GM18507 (cell line): ENCODE results near the gene GPR33.

Experiments
- DNase-seq: peaks from one replicate; pipeline ENCODE4 v3.0.0; 2011; ENCODE audit warnings: low read depth; ENCODE audit not compliant: insufficient read length; ENCODE audit errors: extremely low spot score
- FAIRE-seq: peaks from 2 replicates; lab custom pipeline; 2011; peaks lifted over from hg19 to GRCh38; lab: Jason Lieb, UNC

Gene GPR33

GRCh38 chr14:31487886-31488285, at the start of gene GPR33:
GPR33 (minus strand) TSS chr14:31488039; CDS start chr14:31483965, 4,074 bp downstream.
- FAIRE-seq: no peak
- DNase-seq: no peak

- DNase-seq (no peak), FAIRE-seq (no peak)
Observed at GRCh38 chr14:31536201-31536960, 48.5 kb upstream of the GPR33 start.

- FAIRE-seq: no peak
- no peak for DNase-seq
Observed at GRCh38 chr14:31530136-31530535, 42.3 kb upstream of the GPR33 start.

GRCh38 chr14:31529053-31529452, 41.2 kb upstream of the GPR33 start:
- no peak for DNase-seq
- FAIRE-seq: no peak

GRCh38 chr14:31527546-31527945, 39.7 kb upstream of the GPR33 start:
- FAIRE-seq: no peak

GRCh38 chr14:31527087-31527486, 39.2 kb upstream of the GPR33 start:
- no peak for FAIRE-seq

More at GRCh38 chr14:31527546-31527945, 39.7 kb upstream of the GPR33 start:
- no peak for DNase-seq

GRCh38 chr14:31510855-31511254, 23.0 kb upstream of the GPR33 start:
- DNase-seq: no peak
- no peak for FAIRE-seq

More at GRCh38 chr14:31527087-31527486, 39.2 kb upstream of the GPR33 start:
- no peak for DNase-seq

GRCh38 chr14:31510222-31510621, 22.4 kb upstream of the GPR33 start:
- DNase-seq (no peak), FAIRE-seq (peak; percentile 50)

- FAIRE-seq (no peak), DNase-seq (no peak)
Observed at GRCh38 chr14:31508135-31508534, 20.3 kb upstream of the GPR33 start.

GRCh38 chr14:31505411-31505810, 17.6 kb upstream of the GPR33 start:
- FAIRE-seq (no peak), DNase-seq (no peak)

GRCh38 chr14:31501870-31502269, 14.0 kb upstream of the GPR33 start:
- no peak for FAIRE-seq
- DNase-seq: no peak

GRCh38 chr14:31492759-31493498, 5.1 kb upstream of the GPR33 start:
- FAIRE-seq (no peak), DNase-seq (no peak)

GRCh38 chr14:31489691-31490090, 1.9 kb upstream of the GPR33 start:
- peak; percentile 68 for FAIRE-seq
- DNase-seq: no peak

GRCh38 chr14:31486764-31487163, 1.1 kb downstream of the GPR33 start:
- FAIRE-seq: no peak

GRCh38 chr14:31484754-31485153, 3.1 kb downstream of the GPR33 start:
- FAIRE-seq: no peak
- DNase-seq: no peak

More at GRCh38 chr14:31486764-31487163, 1.1 kb downstream of the GPR33 start:
- no peak for DNase-seq

- DNase-seq (no peak), FAIRE-seq (no peak)
Observed at GRCh38 chr14:31480156-31480555, 7.7 kb downstream of the GPR33 start.

GRCh38 chr14:31479027-31479426, 8.8 kb downstream of the GPR33 start:
- no peak for FAIRE-seq
- no peak for DNase-seq

- DNase-seq: no peak
- no peak for FAIRE-seq
Observed at GRCh38 chr14:31477248-31477647, 10.6 kb downstream of the GPR33 start.

GRCh38 chr14:31476131-31476866, 11.5 kb downstream of the GPR33 start:
- DNase-seq (no peak), FAIRE-seq (no peak)

- no peak for FAIRE-seq
- DNase-seq: no peak
Observed at GRCh38 chr14:31466554-31466953, 21.3 kb downstream of the GPR33 start.
